ENCODE data around the gene RAET1G. TPM values are rescaled to one million over a fixed set of nuclear protein-coding genes. Genes with fewer than 3 reads are reported as not detected.
"Not testable (repeated sequence)": the region's sequence is repeated elsewhere in the genome, so short reads cannot be mapped to it uniquely, and the experiment has no call there.

Gene RAET1G
- total RNA-seq, 1 experiment from 2014 or later: not detected

- H3K9me3 ChIP-seq (replicated peaks): no peaks in the 10 kb centered on the region
- no peak for DNase-seq
- peaks cover 10% of the 10 kb centered on the region for H3K27me3 ChIP-seq
These were observed 4.6 kb downstream of the RAET1G start for GRCh38 chr6:149918151-149918905.

GRCh38 chr6:149917679-149918078 lies 5.2 kb downstream of the RAET1G start:
- Histone ChIP-seq H3K9me3 (replicated peaks) (no peaks in the 10 kb centered on the region), H3K27me3 (peaks cover 10% of the 10 kb centered on the region), H3K36me3 (no peaks in the 10 kb centered on the region), H3K4me3 (no peak overlapping the region), H3K4me1 (no peaks in the 10 kb centered on the region), H3K27ac (no peak overlapping the region)
- DNase-seq: no peak

More at GRCh38 chr6:149918151-149918905, 4.6 kb downstream of the RAET1G start:
- Histone ChIP-seq H3K4me3 (no peak overlapping the region), H3K36me3 (no peaks in the 10 kb centered on the region), H3K4me1 (no peaks in the 10 kb centered on the region), H3K27ac (no peak overlapping the region)

GRCh38 chr6:149915970-149916865 lies 6.7 kb downstream of the RAET1G start:
- Histone ChIP-seq H3K27ac (no peak overlapping the region), H3K27me3 (peaks cover 16% of the 10 kb centered on the region), H3K36me3 (no peaks in the 10 kb centered on the region), H3K4me1 (no peaks in the 10 kb centered on the region), H3K9me3 (replicated peaks) (no peaks in the 10 kb centered on the region), H3K4me3 (no peak overlapping the region)
- no peak for DNase-seq

- DNase-seq: no peak
- no peak overlapping the region for H3K27ac ChIP-seq
- no peaks in the 10 kb centered on the region for H3K4me1 ChIP-seq
These were observed 9.2 kb downstream of the RAET1G start for GRCh38 chr6:149913540-149914240.

GRCh38 chr6:149913085-149913484 lies 9.8 kb downstream of the RAET1G start:
- no peaks in the 10 kb centered on the region; the same call in 1 of the 2 replicates for H3K9me3 ChIP-seq (replicated peaks)
- H3K36me3 ChIP-seq: no peaks in the 10 kb centered on the region
- no peak for DNase-seq

More at GRCh38 chr6:149913540-149914240, 9.2 kb downstream of the RAET1G start:
- H3K27me3 ChIP-seq: peaks cover 11% of the 10 kb centered on the region
- H3K9me3 ChIP-seq (replicated peaks): no peaks in the 10 kb centered on the region
- no peaks in the 10 kb centered on the region for H3K36me3 ChIP-seq
- H3K4me3 ChIP-seq: no peak overlapping the region

GRCh38 chr6:149912680-149913079 lies 10.2 kb downstream of the RAET1G start:
- not testable (repeated sequence) for H3K9me3 ChIP-seq (replicated peaks); H3K4me1 ChIP-seq; H3K36me3 ChIP-seq; DNase-seq; H3K4me3 ChIP-seq; H3K27ac ChIP-seq
- peaks cover 11% of the 10 kb centered on the region for H3K27me3 ChIP-seq

More at GRCh38 chr6:149913085-149913484, 9.8 kb downstream of the RAET1G start:
- Histone ChIP-seq H3K4me3 (no peak overlapping the region), H3K27ac (no peak overlapping the region), H3K4me1 (no peaks in the 10 kb centered on the region), H3K27me3 (peaks cover 11% of the 10 kb centered on the region)

- no peak for DNase-seq
- Histone ChIP-seq H3K27me3 (peaks cover 6% of the 10 kb centered on the region), H3K27ac (no peak overlapping the region), H3K9me3 (replicated peaks) (no peaks in the 10 kb centered on the region; the same call in 1 of the 2 replicates), H3K4me3 (no peak overlapping the region), H3K4me1 (no peaks in the 10 kb centered on the region), H3K36me3 (no peaks in the 10 kb centered on the region)
These were observed 12.2 kb downstream of the RAET1G start for GRCh38 chr6:149910721-149911151.

- Histone ChIP-seq H3K9me3 (replicated peaks) (no peaks in the 10 kb centered on the region; the same call in 1 of the 2 replicates), H3K4me1 (no peaks in the 10 kb centered on the region), H3K36me3 (no peaks in the 10 kb centered on the region), H3K27ac (no peak overlapping the region), H3K27me3 (peaks cover 6% of the 10 kb centered on the region), H3K4me3 (no peak overlapping the region)
- no peak for DNase-seq
These were observed 13.0 kb downstream of the RAET1G start for GRCh38 chr6:149909701-149910470.

GRCh38 chr6:149908480-149908879 lies 14.4 kb downstream of the RAET1G start:
- peaks cover 14% of the 10 kb centered on the region; the same call in 1 of the 2 replicates for H3K27me3 ChIP-seq
- H3K4me3 ChIP-seq; H3K9me3 ChIP-seq (replicated peaks); H3K36me3 ChIP-seq; H3K27ac ChIP-seq; H3K4me1 ChIP-seq; DNase-seq: not testable (repeated sequence)

- no peak for DNase-seq
- Histone ChIP-seq H3K4me1 (no peaks in the 10 kb centered on the region), H3K36me3 (no peaks in the 10 kb centered on the region), H3K4me3 (no peak overlapping the region), H3K27me3 (peaks cover 23% of the 10 kb centered on the region), H3K9me3 (replicated peaks) (no peaks in the 10 kb centered on the region; the same call in 1 of the 2 replicates), H3K27ac (no peak overlapping the region)
These were observed 15.6 kb downstream of the RAET1G start for GRCh38 chr6:149907317-149907716.

GRCh38 chr6:149906405-149906804 lies 16.5 kb downstream of the RAET1G start:
- no peak overlapping the region for H3K4me3 ChIP-seq
- no peaks in the 10 kb centered on the region; the same call in 1 of the 2 replicates for H3K9me3 ChIP-seq (replicated peaks)
- H3K27me3 ChIP-seq: peaks cover 21% of the 10 kb centered on the region
- no peaks in the 10 kb centered on the region for H3K4me1 ChIP-seq
- no peak overlapping the region for H3K27ac ChIP-seq
- DNase-seq: no peak
- H3K36me3 ChIP-seq: no peaks in the 10 kb centered on the region

GRCh38 chr6:149905911-149906371 lies 17.0 kb downstream of the RAET1G start:
- no peak for DNase-seq
- Histone ChIP-seq H3K27ac (no peak overlapping the region), H3K4me3 (no peak overlapping the region), H3K9me3 (replicated peaks) (no peaks in the 10 kb centered on the region; the same call in 1 of the 2 replicates), H3K36me3 (no peaks in the 10 kb centered on the region), H3K4me1 (no peaks in the 10 kb centered on the region), H3K27me3 (peaks cover 25% of the 10 kb centered on the region)

GRCh38 chr6:149905371-149905910 lies 17.5 kb downstream of the RAET1G start:
- Histone ChIP-seq H3K36me3 (no peaks in the 10 kb centered on the region), H3K27me3 (peaks cover 25% of the 10 kb centered on the region), H3K27ac (no peak overlapping the region), H3K4me3 (no peak overlapping the region), H3K4me1 (no peaks in the 10 kb centered on the region), H3K9me3 (replicated peaks) (no peaks in the 10 kb centered on the region; the same call in 1 of the 2 replicates)
- DNase-seq: no peak

All from SJCRH30 (cell line).